GM04504 (cell line): ENCODE results near the gene MAN1A1.

Experiments
- DNase-seq: peaks from one replicate; pipeline ENCODE4 v3.0.0-alpha.2; 2012; ENCODE audit warnings: low read depth

MAN1A1 gene

GRCh38 chr6:119346450-119346849, 3.1 kb downstream of the MAN1A1 start:
- DNase-seq = no peak

DNA sequence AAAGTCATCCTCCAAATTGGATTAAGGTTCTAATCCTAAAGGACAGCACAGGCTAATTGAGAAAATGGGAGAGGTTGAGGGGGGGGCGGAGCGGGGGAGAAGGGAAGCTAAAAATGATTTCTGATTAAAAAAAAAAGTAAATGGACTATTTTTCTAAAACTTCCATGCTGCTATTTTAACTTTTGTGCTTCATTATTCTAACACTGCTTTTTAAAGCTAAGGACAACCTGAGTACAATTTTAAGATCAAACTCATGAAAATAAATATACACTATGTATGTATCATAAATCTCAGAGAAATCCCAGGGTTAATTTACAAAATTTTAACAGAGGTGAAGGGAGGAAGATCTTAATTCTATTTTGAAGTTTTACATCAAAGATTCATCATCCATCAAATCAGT, 4.4 kb downstream of the MAN1A1 start:
- DNase-seq = no peak

DNA sequence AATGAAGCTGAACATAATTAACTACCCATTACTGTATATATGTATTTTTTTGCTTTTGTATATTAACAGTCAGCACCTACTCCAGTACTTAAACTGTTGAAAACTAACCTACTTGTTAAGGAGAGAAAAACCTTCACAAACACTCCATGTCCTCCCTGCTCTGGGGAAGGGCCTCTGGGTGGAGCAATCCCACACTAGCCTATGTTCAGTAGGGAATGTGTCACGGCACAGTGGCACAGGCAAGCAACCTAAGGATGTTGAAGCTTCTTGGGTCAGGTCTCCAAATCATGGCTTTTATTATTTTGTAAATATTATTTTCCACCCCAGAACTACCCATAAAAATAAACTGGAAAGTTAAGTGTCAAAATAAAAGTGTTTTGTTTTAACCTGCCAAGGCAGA, 5.3 kb downstream of the MAN1A1 start:
- DNase-seq = no peak

DNA sequence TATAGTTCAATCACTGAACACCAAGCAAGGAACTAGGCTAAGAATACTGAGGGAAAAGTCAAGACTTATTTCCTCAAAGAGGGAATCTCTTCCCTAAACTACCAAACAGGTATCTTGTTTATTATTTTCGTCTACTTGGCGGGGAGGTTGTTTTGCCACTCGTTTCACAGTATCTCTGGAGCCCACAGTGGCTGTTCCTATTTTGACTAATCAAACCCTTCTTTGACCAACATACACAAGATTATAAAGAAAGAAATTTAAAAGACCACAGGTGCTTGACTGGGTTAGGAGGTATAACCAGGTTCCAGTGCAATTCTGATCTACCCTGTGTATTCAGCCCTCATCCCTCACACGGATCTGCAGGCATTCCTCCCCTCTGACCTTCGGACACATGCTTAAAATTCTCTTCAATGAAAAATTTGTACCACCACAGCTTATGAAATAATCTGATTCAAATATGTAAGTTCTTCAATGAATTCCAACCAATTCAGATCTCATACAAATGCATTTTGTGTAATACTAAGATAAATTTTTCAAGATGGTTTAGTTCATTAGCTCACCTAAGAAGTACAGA, 5.9 kb downstream of the MAN1A1 start:
- DNase-seq = no peak

DNA sequence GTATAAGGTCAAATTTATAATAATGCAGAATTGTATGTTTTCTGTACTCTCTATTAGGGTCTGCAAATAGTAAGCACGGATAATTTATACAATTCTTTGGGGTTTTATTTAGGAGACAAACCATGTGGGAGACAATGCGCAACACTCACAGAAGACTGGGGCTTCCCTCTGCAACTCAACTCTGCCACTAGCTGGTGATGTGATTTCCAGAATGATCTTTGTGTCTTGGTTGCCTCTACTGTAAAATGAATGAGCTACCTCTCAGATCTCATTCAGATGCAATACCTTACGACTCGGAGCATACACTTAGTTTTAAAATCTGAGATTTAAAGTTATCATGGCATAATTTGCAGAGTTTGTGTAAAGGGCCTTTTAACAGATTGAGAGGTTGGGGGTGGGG, 6.4 kb downstream of the MAN1A1 start:
- no peak for DNase-seq

DNA sequence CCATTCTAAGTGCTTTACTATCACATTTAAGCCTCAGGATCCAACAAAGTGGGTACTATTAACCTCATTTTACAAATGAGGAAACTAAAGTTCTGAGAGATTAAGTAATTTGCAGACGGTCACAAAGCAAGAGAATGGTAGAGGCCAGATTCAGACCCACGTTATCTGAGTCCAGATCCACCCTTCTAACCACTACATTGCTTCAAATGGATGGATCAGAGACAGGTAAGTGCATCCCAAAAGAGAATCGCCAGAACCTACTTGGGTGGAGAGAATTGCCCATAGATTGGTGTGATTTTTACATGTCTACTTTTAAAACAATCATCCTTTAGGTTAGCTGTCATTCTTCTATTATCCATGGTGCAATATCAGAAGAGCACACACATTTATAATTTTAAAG, 7.1 kb downstream of the MAN1A1 start:
- no peak for DNase-seq

DNA sequence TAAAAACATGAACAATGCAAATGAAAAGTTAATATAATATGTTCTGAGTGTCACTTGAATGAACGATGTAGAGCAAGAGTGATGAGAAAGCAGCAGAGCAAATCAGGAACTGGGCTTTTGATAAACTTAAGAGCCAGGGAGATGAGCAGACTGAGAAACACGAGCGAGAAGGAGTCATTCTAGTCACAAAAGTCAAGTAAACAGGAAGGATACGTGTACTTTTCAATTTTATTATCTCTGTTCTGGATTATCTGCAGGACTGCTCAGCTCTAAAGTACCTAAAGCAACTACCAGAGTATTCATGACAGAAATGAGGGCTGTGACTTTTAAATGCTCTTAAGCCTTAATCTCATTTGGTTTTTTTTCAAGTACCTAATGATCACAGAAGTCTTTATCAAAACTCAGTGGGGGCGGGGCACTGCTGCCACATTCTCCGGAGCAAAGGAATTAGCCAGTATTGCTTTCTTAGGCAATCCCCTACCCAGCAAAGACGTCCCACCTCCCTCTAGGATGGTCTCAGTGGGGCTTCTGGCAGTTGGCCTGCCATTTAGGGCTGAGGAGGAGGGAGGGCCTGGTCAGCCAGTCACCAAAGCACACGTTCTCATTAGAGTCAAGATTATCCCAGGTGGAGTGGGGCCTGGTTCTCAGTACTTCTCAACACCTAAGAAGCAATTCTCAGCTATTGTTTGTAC, 8.6 kb downstream of the MAN1A1 start:
- DNase-seq = no peak

DNA sequence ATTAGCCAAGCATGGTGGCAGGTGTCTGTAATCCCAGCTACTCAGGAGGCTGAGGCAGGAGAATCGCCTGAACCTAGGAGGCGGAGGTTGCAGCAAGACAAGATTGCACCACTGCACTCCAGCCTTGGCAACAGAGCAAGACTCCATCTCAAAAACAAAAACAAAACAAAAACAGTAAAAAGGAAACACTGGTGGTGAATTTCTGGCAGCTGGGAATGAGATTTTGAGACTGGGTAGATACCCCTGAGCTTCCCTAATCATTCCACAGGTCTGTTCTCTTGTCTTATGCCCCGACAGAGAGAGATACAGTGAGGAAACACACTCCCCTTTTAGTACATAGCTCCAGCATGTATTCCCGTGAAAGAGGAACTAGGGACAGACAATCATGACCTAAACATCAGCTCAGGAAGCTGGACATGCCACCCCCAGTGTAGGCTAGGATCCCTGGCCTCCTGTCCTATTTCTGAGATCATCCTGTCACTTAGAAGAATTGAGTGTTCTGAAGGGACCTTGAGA, 9.6 kb downstream of the MAN1A1 start:
- DNase-seq = no peak

- no peak for DNase-seq
Observed at GRCh38 chr6:119337762-119338161, 11.8 kb downstream of the MAN1A1 start.

DNA sequence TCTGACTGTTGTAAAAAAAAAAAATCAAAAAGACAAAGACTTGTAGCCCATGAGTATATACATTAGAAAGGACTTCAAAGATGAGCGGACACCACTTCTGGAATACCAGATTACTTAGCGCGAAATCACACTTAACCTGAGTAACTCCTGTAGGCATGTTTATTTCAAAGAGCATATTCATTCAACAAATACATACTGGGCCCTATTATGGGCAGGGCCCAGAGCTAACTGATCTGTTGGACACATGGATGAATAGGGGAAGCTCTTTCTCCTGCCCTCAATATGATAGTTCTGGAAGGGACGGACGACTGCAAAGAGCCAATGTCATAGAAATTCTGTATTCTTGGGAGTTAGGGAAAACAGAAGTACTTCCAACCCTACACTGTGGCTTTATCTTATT, 12.3 kb downstream of the MAN1A1 start:
- no peak for DNase-seq

- DNase-seq = no peak
Observed at GRCh38 chr6:119334535-119335264, 14.9 kb downstream of the MAN1A1 start.

DNA sequence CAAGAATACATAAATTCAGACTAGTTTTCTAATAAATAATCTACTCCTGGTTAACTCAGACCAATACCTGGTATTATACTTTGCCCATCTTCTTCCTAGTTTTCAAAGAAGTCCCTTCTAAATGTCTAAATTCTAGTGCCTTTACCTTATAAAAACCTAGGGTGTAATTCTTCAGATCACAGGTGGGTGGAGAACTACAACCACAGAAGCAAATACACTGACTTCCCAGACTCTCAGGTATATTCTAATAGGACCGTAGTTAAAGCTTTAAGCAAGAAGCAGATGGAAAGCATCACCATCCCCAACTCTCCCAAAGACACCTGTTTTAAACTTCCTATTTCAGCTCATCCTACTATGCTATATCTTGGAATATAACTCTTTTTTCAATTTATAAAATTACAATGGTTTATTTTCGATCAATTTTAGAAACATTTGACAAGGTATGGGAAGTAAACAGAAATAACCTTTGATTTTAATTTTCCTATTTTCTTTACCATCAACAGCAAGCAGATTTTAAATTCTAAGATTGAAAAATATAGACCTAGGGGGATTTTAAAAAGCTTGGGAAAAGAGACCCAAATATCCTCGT, 15.8 kb downstream of the MAN1A1 start:
- no peak for DNase-seq

DNA sequence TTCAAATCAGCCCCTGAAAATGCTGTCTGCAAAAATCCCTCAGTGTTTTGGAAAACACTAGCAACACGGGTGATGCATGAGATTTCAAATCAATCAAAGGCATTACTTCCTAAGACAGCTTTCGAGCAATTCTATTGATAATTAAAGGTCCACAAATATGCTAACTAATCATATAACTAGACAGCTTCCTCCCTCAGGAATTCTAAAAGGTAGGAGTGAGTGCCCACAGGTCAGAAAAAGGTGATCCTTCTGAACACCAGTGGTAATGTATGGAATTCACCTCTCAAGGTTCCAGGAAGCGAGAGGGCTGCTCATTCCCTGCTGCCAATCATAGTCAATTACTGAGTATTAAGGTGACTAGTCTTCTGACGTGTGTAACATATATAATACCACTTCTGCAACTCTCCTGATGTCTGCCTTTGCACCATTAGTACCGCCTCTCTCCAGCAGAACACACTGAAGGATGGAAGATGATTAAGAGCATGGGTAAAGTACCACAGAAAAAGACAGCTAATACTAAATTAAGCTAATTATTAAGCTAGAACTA, 16.4 kb downstream of the MAN1A1 start:
- no peak for DNase-seq

DNA sequence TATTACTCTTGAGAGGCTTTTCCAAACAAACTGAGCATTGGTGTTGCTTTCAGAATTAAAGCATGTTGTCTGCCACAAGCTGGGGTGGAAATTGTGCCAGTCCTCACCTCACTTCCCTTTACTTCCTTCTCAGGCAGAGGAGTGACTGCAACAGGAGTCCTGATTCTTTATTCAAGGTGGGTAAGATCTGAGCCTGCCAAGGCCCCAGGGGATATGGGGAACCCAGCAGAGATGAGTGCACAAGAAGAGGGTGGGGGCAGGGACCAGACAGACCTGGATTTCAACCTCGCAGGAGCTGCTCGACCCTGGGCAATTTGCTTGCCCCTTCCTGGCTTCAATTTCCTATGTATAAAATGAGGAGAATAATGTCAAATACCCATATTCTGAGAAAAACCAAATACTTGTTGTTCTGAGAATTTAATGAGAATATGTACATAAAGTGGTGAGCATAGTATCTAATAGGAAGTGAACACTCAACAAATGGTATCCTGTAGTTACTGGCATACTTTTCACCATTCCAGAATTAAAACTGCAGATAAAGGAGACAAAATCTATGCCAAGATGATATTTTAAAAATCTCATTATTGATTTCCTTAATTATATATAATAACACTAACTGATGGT, 17.8 kb downstream of the MAN1A1 start:
- DNase-seq = no peak

- DNase-seq = no peak
Observed at GRCh38 chr6:119330520-119331113, 18.9 kb downstream of the MAN1A1 start.

GRCh38 chr6:119329794-119330180, 19.8 kb downstream of the MAN1A1 start:
- DNase-seq = no peak

- DNase-seq = no peak
Observed at GRCh38 chr6:119328892-119329793, 20.4 kb downstream of the MAN1A1 start.

DNA sequence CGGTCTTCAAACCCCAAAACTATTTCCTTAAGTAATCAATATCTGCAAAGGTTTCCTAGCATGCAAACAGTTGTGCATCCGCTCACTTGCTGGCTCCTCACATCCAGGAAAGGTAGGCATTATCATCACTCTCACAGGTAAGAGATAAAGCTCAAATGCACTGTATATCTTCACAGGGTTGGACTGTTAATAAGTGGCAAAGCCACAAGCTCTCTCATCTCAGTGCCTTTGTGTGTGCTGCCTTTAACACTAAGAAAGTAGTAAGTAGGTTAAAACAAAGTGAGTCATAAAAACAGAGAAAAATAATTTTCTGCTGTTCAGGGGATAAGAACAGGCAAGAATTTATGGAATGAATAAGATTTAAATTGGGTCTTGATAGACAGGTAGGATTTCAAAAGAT, 21.3 kb downstream of the MAN1A1 start:
- no peak for DNase-seq

DNA sequence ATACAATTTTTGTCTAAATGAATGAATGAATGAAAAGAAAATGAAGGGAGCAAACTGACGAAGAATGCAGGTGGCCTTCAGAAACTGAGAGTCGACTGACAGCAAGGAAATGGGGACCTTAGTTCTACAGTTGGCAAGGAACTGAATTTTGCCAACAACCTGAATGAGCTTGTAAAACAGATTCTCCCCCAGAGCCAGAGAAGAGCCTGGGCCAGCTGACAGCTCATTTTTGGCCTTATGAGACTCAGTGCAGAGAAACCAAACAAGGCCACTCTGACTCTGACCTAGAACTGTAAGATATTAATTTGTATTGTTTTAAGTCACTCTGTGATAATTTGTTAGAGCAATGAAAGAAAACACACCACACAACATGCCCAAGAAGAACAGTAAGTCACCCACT, 21.8 kb downstream of the MAN1A1 start:
- DNase-seq = no peak

DNA sequence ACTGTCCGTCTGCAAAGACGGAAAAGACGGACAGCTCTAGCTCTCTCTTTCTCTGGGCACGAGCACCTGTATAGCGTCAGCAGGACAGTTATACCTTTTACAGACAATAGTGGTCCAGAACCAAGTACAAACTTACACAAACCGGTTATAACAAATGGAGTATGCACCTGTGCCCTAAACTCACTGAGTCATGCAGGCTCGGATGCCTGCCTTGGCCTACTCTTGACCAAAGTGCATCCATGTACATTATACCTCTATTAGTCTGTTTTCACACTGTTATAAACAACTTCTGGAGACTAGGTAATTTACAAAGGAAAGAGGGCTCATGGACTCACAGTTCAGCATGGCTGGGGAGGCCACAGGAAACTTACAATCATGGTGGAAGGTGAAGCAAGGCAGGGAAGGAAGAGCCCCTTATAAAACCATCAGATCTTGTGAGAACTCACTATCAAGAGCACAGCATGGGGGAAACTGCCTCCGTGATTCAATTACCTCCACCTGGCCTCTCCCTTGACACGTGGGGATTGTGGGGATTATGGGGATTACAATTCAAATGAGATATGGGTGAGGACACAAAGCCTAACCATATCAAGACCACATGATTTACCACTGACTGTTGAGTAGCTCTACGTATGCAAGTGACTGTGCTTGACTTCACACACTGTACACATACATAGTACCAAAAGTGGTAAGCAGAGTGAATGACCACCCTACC, 23.1 kb downstream of the MAN1A1 start:
- DNase-seq = no peak
